ENCODE results near the gene PABPC1L.

PABPC1L gene

DNA sequence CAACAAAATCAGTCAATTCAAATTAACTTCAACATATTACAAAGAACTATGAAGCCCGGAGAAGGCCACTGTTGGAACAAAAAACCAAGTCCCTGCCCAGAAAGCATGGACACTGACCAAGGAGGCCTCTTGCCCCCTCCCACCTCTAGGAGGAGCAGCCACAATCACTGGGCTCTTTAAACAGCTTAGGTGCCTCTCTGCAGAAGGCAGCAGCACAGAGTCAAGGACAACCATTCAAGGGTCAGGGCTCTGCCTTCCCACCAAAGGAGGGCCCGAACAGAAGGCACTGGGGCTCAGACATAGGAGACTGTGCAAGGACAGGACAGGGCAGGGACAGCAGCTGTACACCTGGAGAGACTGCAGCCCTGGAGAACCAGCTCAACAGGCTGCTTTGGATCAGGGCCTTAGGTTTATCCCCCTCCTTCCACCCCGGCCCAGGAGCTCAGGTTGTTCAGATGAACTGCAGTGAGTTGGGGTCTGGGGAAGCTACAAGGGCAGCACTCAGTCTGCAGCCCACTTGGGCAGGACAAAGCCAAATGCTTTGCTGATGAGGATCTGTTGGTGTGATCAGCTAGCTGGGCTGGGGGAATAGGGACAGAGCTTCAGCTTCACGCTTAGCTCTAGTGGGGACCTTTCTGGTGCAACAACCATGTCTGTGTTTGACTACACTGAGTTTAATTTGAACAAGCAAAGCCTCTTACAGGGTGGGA is 32.6 kb downstream of the PABPC1L start:
- no peak for DNase-seq (ENCODE audit: low read depth)

DNA sequence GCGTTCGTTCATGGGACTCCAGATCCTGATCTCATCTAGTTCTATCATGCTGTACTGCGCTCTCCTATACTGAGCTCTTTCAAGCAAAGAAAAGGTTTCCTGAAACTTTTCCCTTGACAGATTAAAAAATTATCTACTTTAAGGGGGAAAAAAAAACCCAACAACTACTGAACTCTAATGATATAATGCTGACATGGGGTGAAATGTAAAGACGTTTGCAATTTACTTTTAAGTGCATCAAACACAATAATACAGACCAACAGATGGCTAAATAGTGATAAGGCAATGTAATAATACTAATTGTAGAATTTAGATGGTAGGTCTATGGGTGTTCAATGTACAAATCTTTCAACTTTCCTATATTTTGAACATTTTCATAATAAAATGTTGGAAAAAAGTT is 34.0 kb downstream of the PABPC1L start:
- DNase-seq (ENCODE audit: low read depth): no peak

DNA sequence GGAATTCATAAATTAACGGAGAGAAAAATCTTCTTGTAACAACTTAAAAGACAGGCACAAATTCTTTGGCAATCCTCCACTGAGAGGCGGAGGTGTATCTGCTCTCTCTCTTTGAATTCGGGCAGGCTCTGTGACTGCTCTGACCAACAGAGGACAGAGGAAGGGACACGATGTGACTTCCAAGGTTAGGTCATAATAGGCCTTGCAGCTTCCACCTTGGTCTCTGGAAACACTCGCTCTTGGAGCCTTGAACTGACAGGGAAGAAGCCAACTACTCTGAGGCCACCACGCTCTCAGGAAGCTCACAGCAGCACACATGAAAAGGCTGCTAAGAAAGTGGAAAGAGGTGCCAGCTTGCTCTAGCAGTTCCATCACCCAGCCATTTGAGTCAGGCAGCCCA is 35.4 kb downstream of the PABPC1L start:
- DNase-seq (ENCODE audit: low read depth): no peak

DNA sequence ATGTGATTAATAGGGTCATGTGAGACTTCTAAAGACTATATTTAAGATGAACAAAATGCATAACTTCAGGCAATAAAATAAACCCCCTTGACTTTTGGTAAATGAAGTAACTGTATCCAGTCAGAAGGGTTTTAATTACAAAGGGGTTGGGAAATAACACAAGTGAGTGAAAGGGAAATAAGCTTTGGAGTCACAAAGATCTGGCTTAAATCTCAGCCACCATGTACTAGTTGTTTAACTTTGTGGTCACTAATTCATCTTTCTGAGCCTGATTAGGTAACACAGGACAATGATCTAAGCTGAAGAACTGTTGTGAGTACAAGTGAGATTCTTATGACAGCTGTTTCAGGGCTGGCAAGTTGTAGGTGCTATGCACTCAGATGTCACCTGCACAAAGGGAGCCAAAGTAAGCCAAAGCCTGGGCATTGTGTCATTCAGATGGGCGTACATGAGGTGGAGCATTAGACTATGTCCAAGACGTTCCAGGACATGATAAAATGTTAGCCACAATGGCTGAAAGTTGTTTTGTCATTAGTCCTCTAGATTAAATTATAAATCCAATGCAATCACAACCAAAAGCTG is 36.5 kb downstream of the PABPC1L start:
- no peak for DNase-seq (ENCODE audit: low read depth)

DNA sequence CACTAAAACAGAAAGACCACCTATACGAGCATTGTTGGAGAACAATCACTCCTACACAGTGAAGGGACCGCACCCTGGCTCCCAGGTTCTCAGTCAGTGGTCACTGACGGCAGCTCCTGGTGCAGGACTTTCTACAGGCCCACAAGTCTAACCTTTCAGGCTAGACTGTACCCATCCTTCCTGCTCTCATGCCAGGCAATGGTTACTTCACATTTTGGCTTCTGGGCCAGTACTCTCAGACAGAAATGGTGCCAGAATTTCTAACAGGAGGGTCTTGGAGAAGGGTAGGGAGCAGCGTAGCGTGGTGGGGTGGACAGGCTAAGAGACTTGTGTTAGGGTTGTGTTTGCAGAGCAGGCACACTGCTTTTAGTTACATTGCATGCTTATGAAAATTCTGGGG is 38.2 kb downstream of the PABPC1L start:
- no peak for DNase-seq (ENCODE audit: low read depth)

DNA sequence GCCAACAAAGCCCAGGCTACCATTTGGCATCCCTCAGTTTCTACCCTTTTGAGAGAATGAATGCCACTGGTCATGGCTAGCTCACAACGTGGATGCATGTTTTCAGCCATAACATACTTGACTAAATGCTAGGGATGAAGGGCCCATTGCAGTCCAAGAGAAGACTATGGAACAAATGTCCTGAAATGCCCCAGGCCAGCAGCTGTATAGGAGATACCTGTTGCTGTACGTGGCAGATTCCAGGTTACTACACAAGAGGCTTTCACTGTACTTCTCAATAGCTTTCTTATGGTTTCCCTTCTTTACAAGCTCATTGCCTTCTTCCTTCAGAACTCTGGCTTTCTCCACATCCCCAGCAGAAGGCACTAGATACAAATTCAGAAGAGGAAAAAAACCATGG is 38.7 kb downstream of the PABPC1L start:
- no peak for DNase-seq (ENCODE audit: low read depth)

DNA sequence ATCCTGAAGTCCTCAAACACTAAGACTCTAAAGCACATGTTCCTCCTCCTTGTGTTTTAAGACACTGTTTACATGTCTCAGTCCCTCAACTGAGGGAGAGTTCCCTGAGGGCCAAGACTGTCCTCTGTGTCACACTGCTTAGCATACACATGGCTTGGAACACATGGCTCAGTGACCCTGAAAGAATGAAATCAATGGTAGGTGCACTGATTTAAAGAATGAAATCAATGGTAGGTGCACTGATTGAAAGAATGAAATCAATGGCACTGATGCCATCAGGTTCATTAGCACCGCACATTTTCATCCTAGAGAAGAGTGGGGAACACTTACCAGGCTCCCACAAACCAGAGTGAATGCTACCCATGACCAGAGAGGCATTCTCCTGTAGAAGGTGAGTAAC is 40.5 kb downstream of the PABPC1L start:
- DNase-seq (ENCODE audit: low read depth): no peak

DNA sequence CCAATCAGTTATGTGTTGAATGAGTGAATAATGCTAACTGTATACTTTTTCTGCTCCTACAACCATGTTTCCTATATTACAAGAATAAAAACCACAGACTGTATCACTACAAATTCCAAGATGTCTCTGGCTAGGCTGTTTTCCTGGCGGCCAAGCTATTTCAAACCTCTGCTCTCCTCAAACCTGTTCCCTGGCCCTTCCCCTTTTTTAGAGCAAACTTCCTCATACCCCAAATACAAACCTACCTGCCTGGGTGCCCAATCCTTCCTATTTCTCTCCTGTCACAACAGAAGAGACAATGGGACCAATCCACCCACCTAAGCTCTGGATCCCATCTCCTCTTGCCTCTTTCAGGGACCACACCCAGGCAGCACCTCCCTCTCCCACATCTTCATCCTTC is 42.9 kb downstream of the PABPC1L start:
- DNase-seq (ENCODE audit: low read depth): no peak

DNA sequence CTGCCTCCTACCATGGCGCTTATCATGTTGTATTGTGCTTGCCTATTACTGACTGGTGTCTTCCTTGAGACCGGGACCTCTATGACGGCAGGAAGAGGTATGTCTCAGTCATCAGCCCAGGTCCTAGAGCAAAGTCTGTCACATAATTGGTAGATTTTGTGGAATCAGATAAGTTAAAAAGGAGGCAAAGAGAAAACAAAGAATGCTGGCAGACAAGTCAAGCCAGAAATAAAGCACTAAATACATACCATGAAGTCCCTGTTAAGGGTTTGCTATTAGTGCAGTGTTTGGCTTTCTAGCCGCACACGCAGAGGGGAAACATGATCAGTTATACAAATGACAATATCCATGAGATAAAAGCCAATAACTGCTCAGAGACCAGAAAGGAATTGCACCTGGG is 44.4 kb downstream of the PABPC1L start:
- no peak for DNase-seq (ENCODE audit: low read depth)

DNA sequence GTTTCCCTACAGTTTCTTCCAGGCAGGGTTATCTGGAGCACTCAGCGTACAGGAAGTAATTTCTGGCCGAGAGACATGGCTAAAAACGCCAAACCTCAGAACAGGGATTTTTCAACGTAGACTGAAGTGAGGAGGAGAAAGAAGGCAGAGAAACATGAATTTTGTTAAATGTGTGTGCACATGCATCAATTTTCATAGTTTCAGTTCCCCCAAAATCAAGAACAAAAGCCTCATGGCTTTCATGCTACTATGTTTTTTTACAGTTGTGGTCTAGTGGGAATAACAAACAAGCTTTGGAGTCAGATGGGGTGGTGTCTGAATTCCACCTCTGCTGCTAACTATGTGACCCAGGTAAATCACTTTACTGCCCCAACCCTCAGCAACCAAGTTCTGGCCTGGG is 45.4 kb downstream of the PABPC1L start:
- no peak for DNase-seq (ENCODE audit: low read depth)

DNA sequence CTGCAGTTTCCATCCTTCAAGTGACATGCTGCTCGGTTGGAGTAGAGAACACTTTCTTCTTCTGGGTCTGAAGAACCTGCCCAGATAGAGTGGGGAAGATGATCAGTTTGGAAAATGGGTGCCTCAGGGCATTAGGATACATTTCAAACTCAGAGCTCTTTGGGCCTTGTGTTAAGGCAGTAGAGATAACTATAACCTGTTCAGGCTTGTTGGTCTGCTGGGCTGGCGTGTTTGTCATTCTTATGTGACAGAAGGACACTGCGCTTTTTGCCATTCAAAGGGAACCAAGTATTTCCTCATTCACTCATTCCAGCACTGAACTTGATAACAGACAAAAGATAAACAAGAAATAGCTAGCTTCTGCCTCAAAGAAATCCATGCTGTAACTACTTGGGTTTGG is 46.5 kb downstream of the PABPC1L start:
- DNase-seq (ENCODE audit: low read depth): no peak

DNA sequence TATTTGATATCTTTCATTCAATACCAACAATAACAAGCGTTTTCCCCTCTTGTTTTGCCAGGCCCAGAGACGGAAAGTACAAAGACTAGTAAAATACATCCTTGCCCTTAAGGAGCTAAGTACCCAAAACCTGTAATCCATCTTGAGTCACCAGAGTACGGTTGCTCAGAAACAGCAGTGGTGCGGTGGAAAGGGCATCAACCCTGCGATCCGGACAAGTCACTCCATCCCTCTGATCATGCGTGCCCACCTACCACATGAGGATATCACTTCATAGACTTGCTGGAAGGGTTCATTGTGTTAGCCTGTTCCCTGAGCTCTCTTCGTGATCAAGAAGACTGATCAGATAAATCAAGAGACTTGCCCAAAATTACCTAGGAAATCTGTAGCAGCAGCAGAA is 48.4 kb downstream of the PABPC1L start:
- DNase-seq (ENCODE audit: low read depth): no peak

DNA sequence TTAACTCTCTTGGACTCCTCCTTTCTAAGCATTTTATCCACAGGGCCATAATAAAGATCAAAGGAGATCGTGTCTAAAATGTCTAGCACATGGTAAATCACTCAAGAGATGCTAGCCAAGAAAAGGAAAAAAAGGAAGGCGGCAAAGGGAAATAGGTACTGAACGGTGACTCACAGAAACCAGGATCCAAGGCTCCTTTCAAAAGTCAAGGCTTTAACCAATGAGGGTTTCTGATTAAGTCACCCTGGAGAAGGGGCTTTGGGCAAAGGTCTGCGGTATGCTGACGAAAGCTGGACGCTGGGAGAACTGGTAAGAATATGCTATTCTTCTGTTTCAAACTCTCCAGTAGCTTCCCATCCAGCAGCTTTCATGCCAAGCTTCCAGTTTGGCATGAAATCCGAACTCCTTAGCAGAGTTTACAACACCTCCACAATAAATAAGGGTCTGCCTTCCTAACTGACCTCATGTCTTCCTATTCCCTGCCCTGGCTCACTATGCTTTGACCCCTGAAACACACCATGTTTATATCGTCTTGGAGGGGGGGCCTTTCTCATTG is 49.3 kb downstream of the PABPC1L start:
- DNase-seq (ENCODE audit: low read depth): no peak

DNA sequence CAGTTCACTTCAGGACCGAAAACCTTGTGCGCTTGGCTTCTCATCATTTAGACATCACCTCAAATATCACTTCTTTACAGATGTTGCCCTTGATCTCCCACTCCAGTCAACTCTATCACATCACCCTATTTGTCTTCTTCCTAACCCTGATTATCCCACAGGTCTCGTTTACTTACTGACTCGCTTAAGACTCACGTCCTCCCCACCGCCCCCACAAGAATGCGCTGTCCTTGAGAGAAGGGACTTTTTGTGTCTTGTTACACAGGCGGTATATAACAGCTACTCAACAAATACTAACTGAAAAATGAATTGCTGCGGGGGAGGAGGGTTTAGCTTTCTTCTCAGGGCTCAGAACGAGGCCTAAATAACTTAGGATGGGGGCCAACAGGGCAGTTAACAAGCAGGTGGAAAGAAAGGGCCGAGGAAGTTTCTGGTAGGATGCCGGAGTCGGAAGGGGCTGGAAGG is 49.8 kb downstream of the PABPC1L start:
- DNase-seq (ENCODE audit: low read depth): no peak

DNA sequence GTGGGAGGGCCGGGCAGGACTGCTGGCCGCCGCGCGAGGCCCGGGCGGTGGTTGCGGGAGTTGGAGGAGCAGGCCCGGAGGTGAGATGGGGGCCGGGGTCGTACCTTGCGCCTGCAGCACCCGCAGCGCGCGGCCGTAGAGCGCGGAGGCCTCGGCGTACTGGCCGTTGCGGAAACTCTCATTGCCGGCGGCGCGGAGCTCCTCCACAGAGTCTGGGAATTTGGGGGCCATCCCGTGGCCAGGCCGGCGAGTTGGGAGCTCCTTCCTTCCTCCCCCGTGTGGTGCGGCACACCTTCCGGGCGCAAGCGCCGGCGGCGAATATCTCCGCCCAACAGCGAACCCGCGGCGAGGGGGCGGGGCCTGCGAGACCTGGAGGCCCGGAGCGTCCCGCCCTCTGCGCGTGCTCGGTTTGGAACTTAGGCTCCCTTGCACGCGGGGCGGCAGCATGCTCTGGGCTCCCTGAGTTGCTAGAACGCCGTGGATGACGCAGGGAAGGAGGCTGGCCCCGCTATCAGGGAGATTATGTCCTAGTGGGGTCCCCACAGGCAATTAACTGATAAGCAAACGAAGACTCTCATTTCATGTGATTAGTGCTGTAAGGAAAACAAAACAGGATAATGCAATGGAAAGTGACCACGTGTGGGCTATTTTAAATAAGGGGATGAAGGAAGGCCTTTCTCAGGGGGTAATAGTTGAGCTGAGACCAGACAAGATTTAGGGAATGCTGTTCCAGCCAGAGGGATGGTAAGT is 50.4 kb downstream of the PABPC1L start, which contains the start of gene TOMM34:
TOMM34 (minus strand) TSS at position 295 of the 750 bp plus-strand sequence; CDS start at position 231, 64 bp downstream.
- DNase-seq (ENCODE audit: low read depth): peak; percentile 88

DNA sequence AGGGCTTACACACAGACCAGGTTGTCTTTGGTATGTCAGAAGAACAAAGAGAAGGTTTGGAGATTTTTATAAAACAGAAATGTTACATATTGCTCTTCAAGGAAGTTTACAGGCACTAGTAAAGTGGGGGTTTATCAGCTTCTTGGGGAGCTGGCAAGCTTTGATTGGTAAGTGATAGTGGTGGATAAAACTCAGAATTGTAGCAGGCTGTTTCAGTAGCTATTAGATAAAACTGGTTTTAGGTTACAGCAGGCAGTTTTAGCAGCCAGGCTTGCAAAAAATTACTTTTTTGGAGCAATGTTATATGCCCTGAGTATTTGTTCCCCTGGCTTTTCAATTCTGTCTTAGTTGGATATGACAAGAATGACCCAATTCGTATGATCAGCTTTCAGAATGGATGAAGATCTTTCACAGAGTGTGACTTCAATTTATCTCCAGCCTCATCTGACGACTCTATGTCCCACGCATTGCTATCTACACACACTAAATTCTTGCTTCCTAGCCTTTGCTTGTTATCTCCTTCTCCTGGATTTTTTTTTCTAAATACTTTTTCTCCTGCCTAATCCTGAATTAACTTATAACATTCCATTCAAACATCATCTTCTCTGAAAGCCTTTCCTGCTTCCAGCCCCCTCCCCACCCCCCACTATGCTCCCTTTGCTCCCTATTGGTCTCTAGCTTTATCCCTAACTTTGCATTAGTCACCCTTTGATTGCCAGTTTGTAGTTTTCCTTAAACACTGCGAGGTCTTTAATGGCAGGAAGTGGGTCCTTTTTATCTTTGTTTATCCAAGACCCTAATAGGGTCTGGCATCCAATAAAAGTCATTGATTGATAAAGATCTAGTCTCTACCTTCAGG is 51.4 kb downstream of the PABPC1L start:
- DNase-seq (ENCODE audit: low read depth): no peak

DNA sequence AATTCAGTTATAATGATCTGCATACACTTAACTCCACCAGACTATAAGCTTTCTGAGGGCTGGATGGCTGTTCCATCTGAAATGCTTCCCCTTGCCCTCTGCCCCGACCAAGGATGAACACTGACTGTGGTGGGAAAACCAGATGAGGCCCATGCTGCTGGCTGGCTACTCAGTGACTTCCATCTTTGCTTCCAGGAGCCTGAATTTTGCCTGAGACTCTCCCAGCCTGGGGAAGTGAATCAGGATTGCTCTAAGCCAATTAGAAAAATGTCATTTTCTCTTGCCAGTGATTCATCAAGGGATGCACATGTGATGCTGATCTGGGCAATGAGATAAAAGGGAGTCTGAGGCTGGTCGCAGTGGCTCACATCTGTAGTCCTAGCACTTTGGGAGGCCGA is 52.0 kb downstream of the PABPC1L start:
- peak; percentile 40 for DNase-seq (ENCODE audit: low read depth)

DNA sequence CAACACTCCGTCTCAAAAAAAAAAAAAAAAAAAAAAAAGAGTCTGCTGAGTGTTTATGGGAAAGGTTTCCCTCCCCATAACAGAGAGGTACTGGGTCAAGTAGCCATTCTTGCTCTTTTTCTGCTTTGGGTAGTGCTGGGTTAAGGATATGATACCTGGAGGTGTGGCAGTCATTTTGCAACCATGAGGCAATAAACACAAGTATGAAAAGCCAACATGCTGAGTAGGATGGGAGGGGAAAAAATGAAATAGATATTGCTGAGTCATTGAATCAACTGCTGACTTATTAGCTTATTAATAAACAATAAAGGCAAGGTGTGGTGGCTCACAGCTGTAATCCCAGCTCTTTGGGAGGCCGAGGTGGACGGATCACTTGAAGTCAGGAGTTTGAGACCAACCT is 52.6 kb downstream of the PABPC1L start:
- DNase-seq (ENCODE audit: low read depth): no peak

DNA sequence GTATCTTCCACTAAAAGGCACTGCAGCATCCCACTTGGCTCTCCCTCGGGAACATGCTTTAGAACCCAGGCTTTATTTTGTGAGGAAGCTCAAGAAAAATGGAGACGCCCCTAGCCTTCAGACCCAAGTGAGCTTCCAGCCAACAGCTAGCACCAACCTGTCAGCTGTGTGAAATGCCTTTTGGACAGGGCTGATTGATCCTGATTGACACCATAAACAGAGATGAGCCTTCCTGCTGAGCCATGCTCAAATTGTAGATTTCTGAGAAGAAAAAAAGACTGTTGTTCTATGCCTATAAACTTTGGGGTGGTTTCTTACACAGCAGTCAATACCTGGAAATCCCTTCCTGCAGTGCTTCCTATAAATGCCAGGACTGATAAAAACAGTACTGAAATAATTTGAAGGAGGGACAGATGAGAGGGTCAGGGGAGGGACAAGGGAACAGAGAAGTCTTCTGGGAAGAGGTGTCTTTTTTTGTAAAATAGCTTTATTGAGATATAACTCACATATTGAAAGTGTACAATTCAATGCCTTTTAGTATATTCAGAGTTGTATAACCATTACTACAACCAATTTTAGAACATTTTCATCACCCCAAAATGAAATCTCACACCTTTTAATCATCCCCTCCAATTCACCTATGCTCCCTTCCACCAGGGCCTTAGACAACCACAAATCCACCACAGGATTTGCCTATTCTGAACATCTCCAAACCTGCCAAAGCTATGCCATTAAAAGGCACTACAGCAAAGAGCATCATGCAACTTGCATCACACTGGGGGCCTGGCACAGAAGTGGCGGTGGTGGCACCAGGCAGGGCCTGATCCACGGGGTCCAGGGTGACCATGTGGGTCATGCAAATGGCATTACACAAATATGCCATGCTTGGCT is 53.7 kb downstream of the PABPC1L start:
- no peak for DNase-seq (ENCODE audit: low read depth)

DNA sequence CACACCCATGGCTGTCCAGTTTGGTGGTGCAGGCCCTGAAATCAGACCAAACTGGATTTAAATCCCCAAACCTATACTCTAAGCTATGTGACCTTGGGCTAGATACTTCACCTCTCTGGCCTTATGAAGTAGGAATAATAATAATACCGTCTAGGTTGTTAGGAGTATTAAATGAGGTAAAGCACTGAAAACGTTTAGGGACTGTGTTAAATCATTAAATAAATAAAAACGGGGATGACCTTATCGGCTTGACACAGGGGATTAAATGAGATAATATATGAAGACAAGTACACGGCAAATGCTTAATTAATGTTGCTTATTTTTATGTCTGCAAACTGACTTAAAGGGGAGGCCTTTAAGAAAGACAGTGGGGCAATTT is 55.8 kb downstream of the PABPC1L start:
- DNase-seq (ENCODE audit: low read depth): no peak
